GM12878 (cell line): ENCODE data around the gene ADAMTSL4. TPM values are rescaled to one million over a fixed set of nuclear protein-coding genes. Genes with fewer than 3 reads are reported as not detected.

Experiments
- ATAC-seq: fragments of 200-7000 bp; cut with Tn5 transposase; 3 replicates; pipeline ENCODE4 v1.9.1; 2020; ENCODE audit warnings: mild to moderate bottlenecking, moderate library complexity
- BruUV-seq: library from RNA; stranded (reverse); fragments of 400-500 nt; replicated peaks from 2 replicates; lab custom pipeline; 2021; lab: Mats Ljungman, UMichigan
- CTCF ChIA-PET: fragments of 300-600 bp; sonication (Branson Sonifier 250); formaldehyde crosslinking; extraction: SDS; loops from one replicate; lab custom pipeline; 2021; ENCODE audit warnings: inconsistent platforms; lab: Yijun Ruan, JAX
- POLR2A ChIA-PET: fragments of 350-600 bp; formaldehyde crosslinking; extraction: SDS; loops from one replicate; lab custom pipeline; 2021; ENCODE audit warnings: inconsistent platforms; lab: Charles Lee
- RAD21 ChIA-PET: fragments of 300-600 bp; sonication (Branson Sonifier 250); formaldehyde crosslinking; loops from one replicate; lab custom pipeline; 2023; ENCODE audit warnings: antibody characterized with exemption; ENCODE audit not compliant: unreplicated experiment; lab: Charles Lee
- SMC1A ChIA-PET: fragments of 300-600 bp; sonication (Branson Sonifier 250); formaldehyde crosslinking; loops from one replicate; lab custom pipeline; 2023; ENCODE audit not compliant: unreplicated experiment, uncharacterized antibody; lab: Charles Lee
- DNase-seq: peaks from one replicate; pipeline ENCODE4 v3.0.0-alpha.2; 2011; ENCODE audit warnings: low read depth, low spot score
- FAIRE-seq: peaks from 3 replicates; lab custom pipeline; 2011; peaks lifted over from hg19 to GRCh38; lab: Jason Lieb, UNC
- H2AFZ ChIP-seq: 2 replicates; pipeline ENCODE4 v1.6.0; 2011; ENCODE audit warnings: low read depth, low read length, control low read depth; ENCODE audit not compliant: control insufficient read depth
- H3K27ac ChIP-seq: 2 replicates; pipeline ENCODE4 v1.5.1; 2011; ENCODE audit warnings: control low read depth; ENCODE audit not compliant: control insufficient read depth, insufficient read depth
- H3K27me3 ChIP-seq, 2 experiments: replicated peaks in 1 of 2; 2 replicates each; pipeline versions ENCODE4 v1.6.0 to v1.6.1; 2011; ENCODE audit warnings: low read length in 1 of 2; ENCODE audit not compliant: control insufficient read depth in 2 of 2, insufficient read depth in 2 of 2
- H3K36me3 ChIP-seq, 2 experiments: 2 replicates each; pipeline ENCODE4 v1.5.1; 2011; ENCODE audit warnings: low read length in 1 of 2; ENCODE audit not compliant: control insufficient read depth in 2 of 2, insufficient read depth in 2 of 2
- H3K4me1 ChIP-seq: 2 replicates; pipeline ENCODE4 v1.6.1; 2011; ENCODE audit warnings: mild to moderate bottlenecking, low read length, moderate library complexity, mixed read lengths; ENCODE audit not compliant: control insufficient read depth, insufficient read depth
- H3K4me2 ChIP-seq: 2 replicates; pipeline ENCODE4 v1.6.0; 2011; ENCODE audit warnings: control low read depth; ENCODE audit not compliant: control insufficient read depth, insufficient read depth
- H3K4me3 ChIP-seq: fragments of 200-600 bp; sonication (generic); 2 replicates; pipeline ENCODE4 v1.5.1; 2016
- H3K79me2 ChIP-seq: 2 replicates; pipeline ENCODE4 v1.6.0; 2011; ENCODE audit warnings: low read length; ENCODE audit not compliant: control insufficient read depth, insufficient read depth
- H3K9ac ChIP-seq: 2 replicates; pipeline ENCODE4 v1.8.0; 2011; ENCODE audit warnings: low read length, control low read depth, mixed read lengths; ENCODE audit not compliant: control insufficient read depth, insufficient read depth
- H3K9me3 ChIP-seq: replicated peaks from 3 replicates; pipeline ENCODE4 v1.5.1; 2011; ENCODE audit warnings: mild to moderate bottlenecking, low read length; ENCODE audit not compliant: control insufficient read depth, insufficient read depth
- H4K20me1 ChIP-seq: 2 replicates; pipeline ENCODE4 v1.6.0; 2011; ENCODE audit not compliant: control insufficient read depth, insufficient read depth
- CEBPB ChIP-seq, 2 experiments: fragments of 150-350 bp in 1 of 2; IDR thresholded peaks; 2 replicates each; pipeline ENCODE4 v1.6.1; 2012 to 2014; ENCODE audit warnings: low read depth in 2 of 2, low read length in 2 of 2, borderline replicate concordance in 1 of 2, inconsistent platforms in 1 of 2
- E2F8 ChIP-seq: fragments of 450-650 bp; IDR thresholded peaks from 2 replicates; pipeline ENCODE4 v1.6.1; 2018; ENCODE audit warnings: mild to moderate bottlenecking, low read depth, moderate library complexity; ENCODE audit not compliant: partially characterized antibody
- GABPA ChIP-seq: IDR thresholded peaks from 2 replicates; pipeline ENCODE4 v1.6.1; 2014; ENCODE audit warnings: antibody characterized with exemption, low read depth, mild to moderate bottlenecking, inconsistent platforms
- NBN ChIP-seq: fragments of 450-650 bp; IDR thresholded peaks from 2 replicates; pipeline ENCODE4 v1.6.1; 2016
- NFYB ChIP-seq: IDR thresholded peaks from 2 replicates; pipeline ENCODE4 v1.6.1; 2011; ENCODE audit warnings: low read depth, mild to moderate bottlenecking, low read length, improper control_type of control experiment, moderate library complexity; ENCODE audit not compliant: insufficient read depth
- POLR2A ChIP-seq: IDR thresholded peaks from 2 replicates; pipeline ENCODE4 v1.6.1; 2011; ENCODE audit warnings: low read depth, mild to moderate bottlenecking, low read length
- STAT1 ChIP-seq: fragments of 450-650 bp; conservative IDR thresholded peaks from 2 replicates; pipeline ENCODE4 v1.6.1; 2014; ENCODE audit warnings: antibody characterized with exemption, mild to moderate bottlenecking
- USF1 ChIP-seq: IDR thresholded peaks from 2 replicates; pipeline ENCODE4 v1.6.1; 2011; ENCODE audit warnings: borderline replicate concordance, low read depth, mild to moderate bottlenecking, moderate library complexity, mixed read lengths, low read length; ENCODE audit not compliant: insufficient read depth; ENCODE audit errors: extremely low read length
- ZNF24 ChIP-seq: fragments of 450-650 bp; IDR thresholded peaks from 2 replicates; pipeline ENCODE4 v1.6.1; 2017; ENCODE audit warnings: antibody characterized with exemption, mild to moderate bottlenecking
- WGBS: methylation state at CpG from one replicate; pipeline ENCODE4 v1.1.6; 2016; ENCODE audit warnings: low lambda C conversion rate; ENCODE audit not compliant: insufficient replicate concordance, insufficient coverage; ENCODE audit errors: missing lambda C conversion rate; 5-methylcytosine and 5-hydroxymethylcytosine counted together
- in situ Hi-C: fragments of 300-500 bp; cut with MboI; formaldehyde crosslinking; loops from 9 replicates; pipeline ENCODE4 v1.14.3; 2018; ENCODE audit warnings: mixed read lengths
- intact Hi-C: fragments of 100-400 bp; cut with micrococcal nuclease; formaldehyde crosslinking; loops from one replicate; pipeline ENCODE4 v1.14.2; 2022; ENCODE audit not compliant: unreplicated experiment
- polyA plus RNA-seq, 11 experiments: library from polyadenylated mRNA; depleted of rRNA in 4 of 11; unstranded in 6 of 11; stranded (reverse) in 5 of 11; fragments of >200 nt; fragmentation: Nextera tagmentation in 4 of 11; fragmentation: Illumina TruSeq in 1 of 11; extraction: Ambion mirVana in 4 of 11; extraction: Trizol in 1 of 11; gene quantifications; 1 replicate in 1 of 11; 2 replicates in 10 of 11; pipeline versions ENCODE4 v1.2.1 to v1.2.3, GENCODE V29; 2011 to 2016; ENCODE audit warnings: inconsistent platforms in 2 of 11, missing spikeins in 2 of 11, low read depth in 1 of 11
- total RNA-seq, 4 experiments: library from RNA; depleted of rRNA in 3 of 4; stranded (reverse); fragments of >200 nt in 3 of 4; fragmentation: Illumina TruSeq in 1 of 4; extraction: Trizol in 1 of 4; gene quantifications; 2 replicates each; pipeline versions ENCODE4 v1.2.1 to v1.2.3, GENCODE V29; 2013 to 2021

The ADAMTSL4 gene
- total and polyA plus RNA-seq, 10 of the 15 experiments (the other 5 are each of a cell fraction or from before 2014, with no cell fraction given): 0.04 to 0.15 (median 0.05) TPM; not detected in 5

- Histone ChIP-seq H3K9ac (no peak overlapping the region), H3K9me3 (no peaks in the 10 kb centered on the region), H3K4me3 (no peak overlapping the region), H3K79me2 (no peaks in the 10 kb centered on the region), H2AFZ (no peak overlapping the region), H3K27me3 (no peaks in the 10 kb centered on the region), H3K4me2 (no peak overlapping the region), H3K4me1 (no peaks in the 10 kb centered on the region), H3K36me3 (no peaks in the 10 kb centered on the region; a peak in 1 of 4 replicates), H4K20me1 (no peaks in the 10 kb centered on the region), H3K27ac (no peak overlapping the region)
- intact Hi-C loops: no loop called here
- no TSS peak for BruUV-seq
- POLR2A ChIA-PET: no interaction called here
- SMC1A ChIA-PET: no interaction called here
- WGBS: 93% methylated on average over 7 of the region's 7 CpGs
- RAD21 ChIA-PET: no interaction called here
- DNase-seq (no peak), FAIRE-seq (no peak), ATAC-seq (no peak)
- CTCF ChIA-PET: interaction anchor here (0.6 to 3.2 kb wide), 4 partner anchors 13 to 408 kb away, joined by 3 to 7 read pairs (median 3); no protein-coding TSS in a partner anchor
- TF ChIP-seq NBN: no peak
- no peak for TF ChIP-seq POLR2A
- TF ChIP-seq GABPA: no peak
- no peak for TF ChIP-seq NFYB
- TF ChIP-seq USF1: no peak
- no peak for TF ChIP-seq CEBPB (IDR thresholded peaks at IDR 0.05; ENCODE audit: borderline replicate concordance in 1 of 2, low read depth in 2 of 2, low read length in 2 of 2)
- no peak for TF ChIP-seq E2F8
- TF ChIP-seq ZNF24: no peak
- TF ChIP-seq STAT1: no peak
- in situ Hi-C loops: no loop called here
Measured at GRCh38 chr1:150596095-150596892, 47.1 kb downstream of the ADAMTSL4 start.
